BJ (cell line): ENCODE data around the gene UCMA. TPM values are rescaled to one million over a fixed set of nuclear protein-coding genes. Genes with fewer than 3 reads are reported as not detected.

ENCODE experiments used
- CTCF ChIA-PET: fragments of 350-600 bp; formaldehyde crosslinking; extraction: SDS; loops from one replicate; lab custom pipeline; 2021; ENCODE audit warnings: antibody characterized with exemption, inconsistent platforms; lab: Yijun Ruan, JAX
- POLR2A ChIA-PET: fragments of 300-600 bp; sonication (Branson Sonifier 250); formaldehyde crosslinking; extraction: SDS; loops from one replicate; lab custom pipeline; 2021; ENCODE audit warnings: antibody characterized with exemption; lab: Charles Lee
- DNase-seq: peaks from one replicate; pipeline ENCODE4 v3.0.0-alpha.2; 2011; ENCODE audit warnings: low read depth
- H3K27me3 ChIP-seq: 2 replicates; pipeline ENCODE4 v1.6.0; 2011; ENCODE audit warnings: low read length; ENCODE audit not compliant: control insufficient read depth, insufficient read depth
- H3K36me3 ChIP-seq: 2 replicates; pipeline ENCODE4 v1.5.1; 2011; ENCODE audit warnings: low read length; ENCODE audit not compliant: control insufficient read depth, insufficient read depth
- H3K4me3 ChIP-seq: 2 replicates; pipeline ENCODE4 v1.5.1; 2011; ENCODE audit warnings: low read depth, mild to moderate bottlenecking, control low read depth, low read length
- CTCF ChIP-seq: IDR thresholded peaks from 2 replicates; pipeline ENCODE4 v1.5.1; 2011; ENCODE audit warnings: low read depth, mild to moderate bottlenecking, control low read depth, inconsistent platforms, low read length, moderate library complexity; ENCODE audit not compliant: insufficient read depth
- polyA plus RNA-seq: library from polyadenylated mRNA; depleted of rRNA; stranded (reverse); fragments of >200 nt; gene quantifications from 2 replicates; pipeline ENCODE4 v1.2.3, GENCODE V29; 2011

The UCMA gene
- polyA plus RNA-seq, 1 experiment: not detected

- ChIA-PET CTCF (interaction anchor here (0.6 to 2.5 kb wide), 18 partner anchors 11 to 1020 kb away, joined by 3 to 10 read pairs (median 5); partner anchors contain the start of gene PHYH), POLR2A (no interaction called here)
- H3K27me3 ChIP-seq: no peaks in the 10 kb centered on the region
- H3K4me3 ChIP-seq: no peak overlapping the region
- no peaks in the 10 kb centered on the region; the same call in 1 of the 2 replicates for H3K36me3 ChIP-seq
- no peak for TF ChIP-seq CTCF
- no peak for DNase-seq
Observed at GRCh38 chr10:13206091-13206490, 28.1 kb downstream of the UCMA start.

- DNase-seq: no peak
- H3K4me3 ChIP-seq: no peak overlapping the region
- no peaks in the 10 kb centered on the region for H3K27me3 ChIP-seq
- TF ChIP-seq CTCF: no peak
- H3K36me3 ChIP-seq: no peaks in the 10 kb centered on the region
- CTCF ChIA-PET: no interaction called here
- POLR2A ChIA-PET: no interaction called here
Observed at GRCh38 chr10:13201132-13201531, 33.0 kb downstream of the UCMA start.

- ChIA-PET POLR2A (no interaction called here), CTCF (interaction anchor here (0.6 to 1.4 kb wide), 5 partner anchors 9 to 107 kb away, joined by 3 to 5 read pairs (median 4); no protein-coding TSS in a partner anchor)
- DNase-seq: no peak
- no peak for TF ChIP-seq CTCF
- Histone ChIP-seq H3K36me3 (no peaks in the 10 kb centered on the region), H3K27me3 (no peaks in the 10 kb centered on the region), H3K4me3 (no peak overlapping the region)
Observed at GRCh38 chr10:13195016-13195415, 39.2 kb downstream of the UCMA start.

GRCh38 chr10:13193637-13194036 is 40.5 kb downstream of the UCMA start:
- Histone ChIP-seq H3K4me3 (no peak overlapping the region), H3K27me3 (no peaks in the 10 kb centered on the region), H3K36me3 (no peaks in the 10 kb centered on the region)
- ChIA-PET CTCF (no interaction called here), POLR2A (no interaction called here)
- TF ChIP-seq CTCF: no peak
- DNase-seq: no peak

- no peaks in the 10 kb centered on the region for H3K27me3 ChIP-seq
- H3K36me3 ChIP-seq: no peaks in the 10 kb centered on the region
- ChIA-PET CTCF (interaction anchor here (1.9 kb wide), 1 partner anchor 15 kb away, joined by 5 read pairs; no protein-coding TSS in a partner anchor), POLR2A (no interaction called here)
- no peak for TF ChIP-seq CTCF
- H3K4me3 ChIP-seq: no peak overlapping the region
- DNase-seq: no peak
Observed at GRCh38 chr10:13191362-13191761, 42.8 kb downstream of the UCMA start.
